Mammary epithelial cell (primary cell): ENCODE measurements around the gene SLC2A9.

Experiments
- CTCF ChIP-seq, 2 donors: IDR thresholded peaks in 1 of 2; conservative IDR thresholded peaks in 1 of 2; 2 replicates each; pipeline ENCODE4 v1.5.1; 2011 to 2012; ENCODE audit warnings: inconsistent platforms in 2 of 2, low read length in 2 of 2, mild to moderate bottlenecking in 2 of 2, control low read depth in 1 of 2, low read depth in 1 of 2; ENCODE audit not compliant: insufficient read depth in 1 of 2; ENCODE audit errors: extremely low read depth in 1 of 2
- EZH2 ChIP-seq: IDR thresholded peaks from 2 replicates; pipeline ENCODE4 v1.6.1; 2012; ENCODE audit warnings: low read length, inconsistent platforms, borderline replicate concordance

GRCh38 chr4:9980898-9981297 lies 40.4 kb downstream of the SLC2A9 start:
- no peak for TF ChIP-seq CTCF (conservative IDR thresholded peaks at IDR 0.05 in 1 of 2, IDR thresholded peaks at IDR 0.05 in 1 of 2; ENCODE audit: extremely low read depth in 1 of 2, insufficient read depth in 1 of 2, low read depth in 1 of 2, low read length in 2 of 2)
- no peak for TF ChIP-seq EZH2
